GM12801 (cell line): ENCODE measurements around the gene SPRR1A.

Source experiments
- TF ChIP-seq, protein P1 (sequence below): IDR thresholded peaks from one replicate; pipeline ENCODE4 v1.5.1; 2011; ENCODE audit warnings: control low read depth; ENCODE audit not compliant: insufficient read length; ENCODE audit errors: extremely low read depth

Gene SPRR1A

GRCh38 chr1:153032073-153032472, 48.2 kb downstream of the SPRR1A start:
- TF ChIP-seq, protein P1, sequence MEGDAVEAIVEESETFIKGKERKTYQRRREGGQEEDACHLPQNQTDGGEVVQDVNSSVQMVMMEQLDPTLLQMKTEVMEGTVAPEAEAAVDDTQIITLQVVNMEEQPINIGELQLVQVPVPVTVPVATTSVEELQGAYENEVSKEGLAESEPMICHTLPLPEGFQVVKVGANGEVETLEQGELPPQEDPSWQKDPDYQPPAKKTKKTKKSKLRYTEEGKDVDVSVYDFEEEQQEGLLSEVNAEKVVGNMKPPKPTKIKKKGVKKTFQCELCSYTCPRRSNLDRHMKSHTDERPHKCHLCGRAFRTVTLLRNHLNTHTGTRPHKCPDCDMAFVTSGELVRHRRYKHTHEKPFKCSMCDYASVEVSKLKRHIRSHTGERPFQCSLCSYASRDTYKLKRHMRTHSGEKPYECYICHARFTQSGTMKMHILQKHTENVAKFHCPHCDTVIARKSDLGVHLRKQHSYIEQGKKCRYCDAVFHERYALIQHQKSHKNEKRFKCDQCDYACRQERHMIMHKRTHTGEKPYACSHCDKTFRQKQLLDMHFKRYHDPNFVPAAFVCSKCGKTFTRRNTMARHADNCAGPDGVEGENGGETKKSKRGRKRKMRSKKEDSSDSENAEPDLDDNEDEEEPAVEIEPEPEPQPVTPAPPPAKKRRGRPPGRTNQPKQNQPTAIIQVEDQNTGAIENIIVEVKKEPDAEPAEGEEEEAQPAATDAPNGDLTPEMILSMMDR: no peak

DNA sequence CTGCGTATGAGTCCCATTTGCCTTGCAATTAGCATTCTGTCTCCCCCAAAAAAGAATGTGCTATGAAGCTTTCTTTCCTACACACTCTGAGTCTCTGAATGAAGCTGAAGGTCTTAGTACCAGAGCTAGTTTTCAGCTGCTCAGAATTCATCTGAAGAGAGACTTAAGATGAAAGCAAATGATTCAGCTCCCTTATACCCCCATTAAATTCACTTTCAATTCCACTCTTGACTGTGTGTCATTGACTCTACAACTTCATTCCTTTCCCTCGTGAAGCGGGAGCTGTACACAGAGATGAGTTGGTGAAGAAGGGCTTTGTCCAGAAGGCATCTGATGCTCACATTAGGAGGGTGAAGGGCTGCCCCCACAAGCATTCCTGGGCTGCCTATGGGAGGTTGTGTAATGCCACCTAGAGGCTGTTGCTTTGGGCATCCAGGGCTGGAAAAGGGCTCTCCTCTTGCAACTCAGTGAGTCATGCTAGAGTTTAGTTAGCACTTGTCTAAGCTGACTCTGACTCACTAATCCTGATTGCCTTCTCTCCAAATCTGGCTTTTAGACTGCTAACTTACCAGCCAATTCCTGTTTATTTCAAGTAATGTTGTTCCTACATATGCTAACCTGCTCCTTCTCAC, 48.9 kb downstream of the SPRR1A start:
- TF ChIP-seq, protein P1: no peak

DNA sequence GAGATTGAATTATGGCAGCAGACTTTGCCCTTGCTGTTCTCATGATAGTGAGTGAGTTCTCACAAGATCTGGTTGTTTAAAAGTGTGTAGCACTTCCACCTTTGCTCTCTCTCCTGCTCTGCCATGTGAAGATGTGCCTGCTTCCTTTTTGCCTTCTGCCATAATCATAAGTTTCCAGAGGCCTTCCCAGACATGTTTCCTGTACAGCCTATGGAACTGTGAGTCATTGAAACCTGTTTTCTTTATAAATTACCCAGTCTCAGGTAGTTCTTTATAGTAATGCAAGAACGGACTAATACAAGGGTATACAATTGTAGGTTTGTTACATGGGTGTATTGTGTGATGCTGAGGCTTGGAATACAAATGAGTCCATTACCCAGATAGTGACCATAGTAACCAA, 51.3 kb downstream of the SPRR1A start:
- TF ChIP-seq, protein P1: no peak
